NB4 (cell line): ENCODE measurements around the gene MBNL1.
A peak's percentile ranks its signal among the peaks of the same experiment; 100 is the strongest.

Experiments used
- DNase-seq: peaks from one replicate; pipeline ENCODE4 v3.0.0; 2010; ENCODE audit warnings: low read depth
- H3K4me3 ChIP-seq: one replicate; pipeline ENCODE4 v1.5.1; 2011; ENCODE audit warnings: mild to moderate bottlenecking, low read depth, low read length, moderate library complexity
- MYC ChIP-seq: IDR thresholded peaks from 2 replicates; pipeline ENCODE4 v1.6.1; 2011; ENCODE audit warnings: low read depth, low read length
- POLR2A ChIP-seq: IDR thresholded peaks from 2 replicates; pipeline ENCODE4 v1.6.1; 2011; ENCODE audit warnings: mild to moderate bottlenecking; ENCODE audit not compliant: insufficient read length; ENCODE audit errors: extremely low read depth
- TF ChIP-seq, protein P1 (sequence below): IDR thresholded peaks from one replicate; pipeline ENCODE4 v1.5.1; 2012; ENCODE audit warnings: low read depth, low read length
- TF ChIP-seq, protein P2 (sequence below): IDR thresholded peaks from 2 replicates; pipeline ENCODE4 v1.6.1; 2011; ENCODE audit warnings: low read depth, low read length

MBNL1 gene, protein sequence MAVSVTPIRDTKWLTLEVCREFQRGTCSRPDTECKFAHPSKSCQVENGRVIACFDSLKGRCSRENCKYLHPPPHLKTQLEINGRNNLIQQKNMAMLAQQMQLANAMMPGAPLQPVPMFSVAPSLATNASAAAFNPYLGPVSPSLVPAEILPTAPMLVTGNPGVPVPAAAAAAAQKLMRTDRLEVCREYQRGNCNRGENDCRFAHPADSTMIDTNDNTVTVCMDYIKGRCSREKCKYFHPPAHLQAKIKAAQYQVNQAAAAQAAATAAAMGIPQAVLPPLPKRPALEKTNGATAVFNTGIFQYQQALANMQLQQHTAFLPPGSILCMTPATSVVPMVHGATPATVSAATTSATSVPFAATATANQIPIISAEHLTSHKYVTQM

DNA sequence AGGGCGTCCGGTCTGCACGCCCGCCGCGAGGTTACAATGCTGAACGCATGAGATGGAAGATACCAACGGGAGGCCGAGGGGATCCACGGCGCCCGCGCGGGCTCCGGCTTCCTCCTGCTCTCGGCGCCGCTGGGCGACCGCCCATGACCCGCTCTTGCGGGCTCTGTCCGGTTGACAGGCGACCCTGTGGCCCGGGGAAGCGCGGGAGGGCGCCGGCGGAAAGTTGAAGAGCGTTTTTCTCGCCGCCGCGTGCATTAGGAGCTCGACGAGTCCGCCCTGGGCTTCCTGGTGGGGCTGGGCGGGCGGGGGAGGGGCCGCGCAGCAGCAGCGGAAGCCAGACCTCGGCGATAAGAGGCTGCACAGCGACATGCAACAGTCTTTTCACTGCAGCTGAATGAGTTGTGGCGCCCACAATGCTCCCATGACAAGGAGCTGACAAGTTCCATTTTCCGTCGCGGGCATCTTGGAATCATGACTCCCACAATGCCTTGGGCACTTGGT is at the start of gene MBNL1:
MBNL1 (plus strand) TSS at position 375 of the 501 bp plus-strand sequence. CDS start 31,265 bp downstream, outside the sequence.
- TF ChIP-seq, protein P1, sequence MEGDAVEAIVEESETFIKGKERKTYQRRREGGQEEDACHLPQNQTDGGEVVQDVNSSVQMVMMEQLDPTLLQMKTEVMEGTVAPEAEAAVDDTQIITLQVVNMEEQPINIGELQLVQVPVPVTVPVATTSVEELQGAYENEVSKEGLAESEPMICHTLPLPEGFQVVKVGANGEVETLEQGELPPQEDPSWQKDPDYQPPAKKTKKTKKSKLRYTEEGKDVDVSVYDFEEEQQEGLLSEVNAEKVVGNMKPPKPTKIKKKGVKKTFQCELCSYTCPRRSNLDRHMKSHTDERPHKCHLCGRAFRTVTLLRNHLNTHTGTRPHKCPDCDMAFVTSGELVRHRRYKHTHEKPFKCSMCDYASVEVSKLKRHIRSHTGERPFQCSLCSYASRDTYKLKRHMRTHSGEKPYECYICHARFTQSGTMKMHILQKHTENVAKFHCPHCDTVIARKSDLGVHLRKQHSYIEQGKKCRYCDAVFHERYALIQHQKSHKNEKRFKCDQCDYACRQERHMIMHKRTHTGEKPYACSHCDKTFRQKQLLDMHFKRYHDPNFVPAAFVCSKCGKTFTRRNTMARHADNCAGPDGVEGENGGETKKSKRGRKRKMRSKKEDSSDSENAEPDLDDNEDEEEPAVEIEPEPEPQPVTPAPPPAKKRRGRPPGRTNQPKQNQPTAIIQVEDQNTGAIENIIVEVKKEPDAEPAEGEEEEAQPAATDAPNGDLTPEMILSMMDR = no peak
- TF ChIP-seq, protein P2, sequence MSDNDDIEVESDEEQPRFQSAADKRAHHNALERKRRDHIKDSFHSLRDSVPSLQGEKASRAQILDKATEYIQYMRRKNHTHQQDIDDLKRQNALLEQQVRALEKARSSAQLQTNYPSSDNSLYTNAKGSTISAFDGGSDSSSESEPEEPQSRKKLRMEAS = peak; percentile 54
- TF ChIP-seq POLR2A (peak; percentile 68), MYC (peak; percentile 73)
- peak within 1 kb of the TSS; percentile 94 for H3K4me3 ChIP-seq
- DNase-seq = peak; percentile 96

- no peak overlapping the region for H3K4me3 ChIP-seq
- no peak for DNase-seq
- no peak for TF ChIP-seq POLR2A
- TF ChIP-seq, protein P2 = no peak
- no peak for TF ChIP-seq MYC
- TF ChIP-seq, protein P1 = no peak
These were observed 49.5 kb upstream of the MBNL1 start for GRCh38 chr3:152219216-152219615.

DNA sequence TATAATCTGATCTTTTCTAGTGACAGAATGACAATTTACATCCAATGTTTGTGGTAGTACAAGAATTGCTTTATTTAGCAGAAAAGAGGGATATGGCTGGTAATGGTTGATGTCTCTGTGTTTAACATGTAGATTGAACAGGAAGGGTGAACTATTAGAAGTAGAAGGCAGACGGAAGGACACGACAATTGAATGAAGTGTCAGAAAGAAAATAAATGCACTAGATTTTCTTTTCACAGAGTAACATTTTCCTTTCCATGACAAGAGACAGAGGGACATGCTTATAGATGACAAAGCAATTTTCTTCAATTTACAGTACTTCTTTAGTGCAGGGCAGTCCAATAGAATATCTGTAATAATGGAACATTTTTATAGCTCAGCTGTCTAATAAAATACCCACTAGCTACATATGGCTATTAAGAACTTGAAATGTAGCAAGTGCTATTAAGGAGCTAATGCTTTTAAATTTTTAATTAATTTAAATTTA is 48.9 kb upstream of the MBNL1 start:
- H3K4me3 ChIP-seq = no peak overlapping the region
- DNase-seq = no peak
- TF ChIP-seq POLR2A (no peak), MYC (no peak)
- TF ChIP-seq, protein P1 = no peak
- TF ChIP-seq, protein P2 = no peak

- TF ChIP-seq MYC = no peak
- TF ChIP-seq, protein P2 = no peak
- TF ChIP-seq POLR2A = no peak
- TF ChIP-seq, protein P1 = no peak
- no peak for DNase-seq
- H3K4me3 ChIP-seq = no peak overlapping the region
These were observed 46.4 kb upstream of the MBNL1 start for GRCh38 chr3:152222327-152222726.

GRCh38 chr3:152225201-152225600 is 43.5 kb upstream of the MBNL1 start:
- H3K4me3 ChIP-seq = no peak overlapping the region
- no peak for DNase-seq
- no peak for TF ChIP-seq POLR2A
- TF ChIP-seq MYC = no peak
- TF ChIP-seq, protein P1 = no peak
- TF ChIP-seq, protein P2 = no peak
